ENCODE data around the gene RUNX3.

The RUNX3 gene

GRCh38 chr1:24862775-24863483, 67.1 kb downstream of the RUNX3 start:
- Histone ChIP-seq H3K27ac (no peak overlapping the region), H3K9me3 (ENCODE audit: low read depth, low read length) (no peaks in the 10 kb centered on the region), H3K36me3 (ENCODE audit: insufficient read depth, low read length) (no peaks in the 10 kb centered on the region), H3K9ac (ENCODE audit: insufficient read length) (no peak overlapping the region), H3K4me3 (no peak overlapping the region)
- DNase-seq (ENCODE audit: low read depth, low spot score): no peak
- TF ChIP-seq EZH2 (IDR thresholded peaks at IDR 0.05) (no peak), FOXP2 (optimal IDR thresholded peaks at IDR 0.05; ENCODE audit: control extremely low read depth, extremely low read length, insufficient read depth) (no peak), POLR2AphosphoS5 (IDR thresholded peaks at IDR 0.05; ENCODE audit: borderline replicate concordance, low read depth, low read length) (no peak)

- Histone ChIP-seq H3K27ac (no peak overlapping the region), H3K36me3 (ENCODE audit: insufficient read depth, low read length) (no peaks in the 10 kb centered on the region), H3K4me3 (no peak overlapping the region), H3K9me3 (ENCODE audit: low read depth, low read length) (no peaks in the 10 kb centered on the region), H3K9ac (ENCODE audit: insufficient read length) (no peak overlapping the region)
- no peak for DNase-seq (ENCODE audit: low read depth, low spot score)
- TF ChIP-seq EZH2 (IDR thresholded peaks at IDR 0.05) (no peak), FOXP2 (optimal IDR thresholded peaks at IDR 0.05; ENCODE audit: control extremely low read depth, extremely low read length, insufficient read depth) (no peak), POLR2AphosphoS5 (IDR thresholded peaks at IDR 0.05; ENCODE audit: borderline replicate concordance, low read depth, low read length) (no peak)
Measured at GRCh38 chr1:24861821-24862727, 68.0 kb downstream of the RUNX3 start.

- TF ChIP-seq EZH2 (IDR thresholded peaks at IDR 0.05) (no peak), POLR2AphosphoS5 (IDR thresholded peaks at IDR 0.05; ENCODE audit: borderline replicate concordance, low read depth, low read length) (no peak), FOXP2 (optimal IDR thresholded peaks at IDR 0.05; ENCODE audit: control extremely low read depth, extremely low read length, insufficient read depth) (no peak)
- DNase-seq (ENCODE audit: low read depth, low spot score): no peak
- H3K9ac ChIP-seq (ENCODE audit: insufficient read length): no peak overlapping the region
- no peaks in the 10 kb centered on the region for H3K9me3 ChIP-seq (ENCODE audit: low read depth, low read length)
- H3K36me3 ChIP-seq (ENCODE audit: insufficient read depth, low read length): no peaks in the 10 kb centered on the region
- no peak overlapping the region for H3K27ac ChIP-seq
- no peak overlapping the region for H3K4me3 ChIP-seq
Measured at GRCh38 chr1:24860841-24861240, 69.2 kb downstream of the RUNX3 start.

GRCh38 chr1:24859063-24860010, 70.7 kb downstream of the RUNX3 start:
- no peak overlapping the region for H3K9ac ChIP-seq (ENCODE audit: insufficient read length)
- no peak for DNase-seq (ENCODE audit: low read depth, low spot score)
- no peak overlapping the region for H3K27ac ChIP-seq
- H3K9me3 ChIP-seq (ENCODE audit: low read depth, low read length): no peaks in the 10 kb centered on the region
- no peak overlapping the region for H3K4me3 ChIP-seq
- TF ChIP-seq FOXP2 (optimal IDR thresholded peaks at IDR 0.05; ENCODE audit: control extremely low read depth, extremely low read length, insufficient read depth): no peak
- no peak for TF ChIP-seq POLR2AphosphoS5 (IDR thresholded peaks at IDR 0.05; ENCODE audit: borderline replicate concordance, low read depth, low read length)
- no peak for TF ChIP-seq EZH2 (IDR thresholded peaks at IDR 0.05)
- no peaks in the 10 kb centered on the region for H3K36me3 ChIP-seq (ENCODE audit: insufficient read depth, low read length)

- no peak overlapping the region for H3K9ac ChIP-seq (ENCODE audit: insufficient read length)
- no peaks in the 10 kb centered on the region for H3K36me3 ChIP-seq (ENCODE audit: insufficient read depth, low read length)
- TF ChIP-seq EZH2 (IDR thresholded peaks at IDR 0.05) (no peak), POLR2AphosphoS5 (IDR thresholded peaks at IDR 0.05; ENCODE audit: borderline replicate concordance, low read depth, low read length) (no peak), FOXP2 (optimal IDR thresholded peaks at IDR 0.05; ENCODE audit: control extremely low read depth, extremely low read length, insufficient read depth) (no peak)
- DNase-seq (ENCODE audit: low read depth, low spot score): no peak
- H3K9me3 ChIP-seq (ENCODE audit: low read depth, low read length): no peaks in the 10 kb centered on the region
- no peak overlapping the region for H3K4me3 ChIP-seq
- H3K27ac ChIP-seq: no peak overlapping the region
Measured at GRCh38 chr1:24858277-24858676, 71.8 kb downstream of the RUNX3 start.

GRCh38 chr1:24857507-24858133, 72.5 kb downstream of the RUNX3 start:
- Histone ChIP-seq H3K9ac (ENCODE audit: insufficient read length) (no peak overlapping the region), H3K27ac (no peak overlapping the region), H3K4me3 (no peak overlapping the region), H3K36me3 (ENCODE audit: insufficient read depth, low read length) (no peaks in the 10 kb centered on the region), H3K9me3 (ENCODE audit: low read depth, low read length) (no peaks in the 10 kb centered on the region)
- DNase-seq (ENCODE audit: low read depth, low spot score): no peak
- TF ChIP-seq EZH2 (IDR thresholded peaks at IDR 0.05) (no peak), FOXP2 (optimal IDR thresholded peaks at IDR 0.05; ENCODE audit: control extremely low read depth, extremely low read length, insufficient read depth) (no peak), POLR2AphosphoS5 (IDR thresholded peaks at IDR 0.05; ENCODE audit: borderline replicate concordance, low read depth, low read length) (no peak)

- Histone ChIP-seq H3K36me3 (ENCODE audit: insufficient read depth, low read length) (no peaks in the 10 kb centered on the region), H3K4me3 (no peak overlapping the region), H3K9me3 (ENCODE audit: low read depth, low read length) (no peaks in the 10 kb centered on the region), H3K27ac (no peak overlapping the region), H3K9ac (ENCODE audit: insufficient read length) (no peak overlapping the region)
- TF ChIP-seq FOXP2 (optimal IDR thresholded peaks at IDR 0.05; ENCODE audit: control extremely low read depth, extremely low read length, insufficient read depth): no peak
- no peak for TF ChIP-seq POLR2AphosphoS5 (IDR thresholded peaks at IDR 0.05; ENCODE audit: borderline replicate concordance, low read depth, low read length)
- TF ChIP-seq EZH2 (IDR thresholded peaks at IDR 0.05): no peak
- DNase-seq (ENCODE audit: low read depth, low spot score): no peak
Measured at GRCh38 chr1:24856787-24857506, 73.1 kb downstream of the RUNX3 start.
